Type B pancreatic cell (in vitro differentiated cells): Measurements from ENCODE around the gene PTPN14. TPM values are rescaled to one million over a fixed set of nuclear protein-coding genes. Genes with fewer than 3 reads are reported as not detected.

Source experiments
- DNase-seq: peaks from one replicate; pipeline ENCODE4 v3.0.0; 2021; ENCODE audit warnings: mixed read lengths; ENCODE audit not compliant: unreplicated experiment; ENCODE audit errors: extremely low spot score
- H3K27ac Mint-ChIP-seq: 2 replicates; pipeline ENCODE4 v1.8.0; 2021; ENCODE audit warnings: mild to moderate bottlenecking, mixed read lengths
- H3K27me3 Mint-ChIP-seq: 2 replicates; pipeline ENCODE4 v1.8.0; 2021; ENCODE audit warnings: mixed read lengths
- H3K36me3 Mint-ChIP-seq: 2 replicates; pipeline ENCODE4 v1.8.0; 2021; ENCODE audit warnings: mixed read lengths
- H3K4me1 Mint-ChIP-seq: one replicate; pipeline ENCODE4 v1.8.0; 2021; ENCODE audit warnings: mixed read lengths; ENCODE audit not compliant: unreplicated experiment
- H3K4me3 Mint-ChIP-seq: 2 replicates; pipeline ENCODE4 v1.8.0; 2021; ENCODE audit warnings: mild to moderate bottlenecking, mixed read lengths
- H3K9me3 Mint-ChIP-seq: 2 replicates; pipeline ENCODE4 v1.8.0; 2021; ENCODE audit warnings: mixed read lengths
- total RNA-seq: library from RNA; stranded (reverse); gene quantifications from 2 replicates; pipeline ENCODE4 v1.2.1, GENCODE V29; 2021; ENCODE audit warnings: low replicate concordance
- TF ChIP-seq, protein P1 (sequence below): fragments of 200-600 bp; sonication (generic); conservative IDR thresholded peaks from 2 replicates; pipeline ENCODE4 v1.5.0; 2021; ENCODE audit warnings: antibody characterized with exemption, mild to moderate bottlenecking

PTPN14 gene
- total RNA-seq, 1 donor from 2014 or later: 29.2 TPM

DNA sequence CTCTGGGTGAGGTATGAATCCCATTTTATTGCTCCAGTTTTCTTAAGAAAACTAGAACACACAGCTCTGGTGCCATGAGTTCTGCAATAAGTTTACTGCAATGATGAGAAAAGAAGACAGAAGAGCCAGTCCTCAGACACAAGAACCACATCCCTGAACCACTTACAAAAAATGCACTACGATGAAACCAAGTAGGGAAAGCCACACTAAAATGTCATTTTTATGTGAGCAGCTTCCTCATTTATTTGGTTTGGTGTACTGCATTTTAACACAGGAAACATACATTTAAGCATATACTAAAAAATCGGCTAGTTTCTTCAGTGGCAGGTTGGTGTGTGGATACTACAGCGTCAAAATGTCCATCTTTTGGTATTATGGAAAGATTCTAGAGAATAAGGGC, 95.9 kb downstream of the PTPN14 start:
- Mint-ChIP-seq H3K27ac (no peak overlapping the region), H3K27me3 (no peaks in the 10 kb centered on the region), H3K36me3 (peaks cover 8% of the 10 kb centered on the region), H3K9me3 (no peaks in the 10 kb centered on the region), H3K4me3 (no peak overlapping the region), H3K4me1 (peaks cover 14% of the 10 kb centered on the region)
- no peak for DNase-seq
- TF ChIP-seq, protein P1, sequence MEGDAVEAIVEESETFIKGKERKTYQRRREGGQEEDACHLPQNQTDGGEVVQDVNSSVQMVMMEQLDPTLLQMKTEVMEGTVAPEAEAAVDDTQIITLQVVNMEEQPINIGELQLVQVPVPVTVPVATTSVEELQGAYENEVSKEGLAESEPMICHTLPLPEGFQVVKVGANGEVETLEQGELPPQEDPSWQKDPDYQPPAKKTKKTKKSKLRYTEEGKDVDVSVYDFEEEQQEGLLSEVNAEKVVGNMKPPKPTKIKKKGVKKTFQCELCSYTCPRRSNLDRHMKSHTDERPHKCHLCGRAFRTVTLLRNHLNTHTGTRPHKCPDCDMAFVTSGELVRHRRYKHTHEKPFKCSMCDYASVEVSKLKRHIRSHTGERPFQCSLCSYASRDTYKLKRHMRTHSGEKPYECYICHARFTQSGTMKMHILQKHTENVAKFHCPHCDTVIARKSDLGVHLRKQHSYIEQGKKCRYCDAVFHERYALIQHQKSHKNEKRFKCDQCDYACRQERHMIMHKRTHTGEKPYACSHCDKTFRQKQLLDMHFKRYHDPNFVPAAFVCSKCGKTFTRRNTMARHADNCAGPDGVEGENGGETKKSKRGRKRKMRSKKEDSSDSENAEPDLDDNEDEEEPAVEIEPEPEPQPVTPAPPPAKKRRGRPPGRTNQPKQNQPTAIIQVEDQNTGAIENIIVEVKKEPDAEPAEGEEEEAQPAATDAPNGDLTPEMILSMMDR: no peak

DNA sequence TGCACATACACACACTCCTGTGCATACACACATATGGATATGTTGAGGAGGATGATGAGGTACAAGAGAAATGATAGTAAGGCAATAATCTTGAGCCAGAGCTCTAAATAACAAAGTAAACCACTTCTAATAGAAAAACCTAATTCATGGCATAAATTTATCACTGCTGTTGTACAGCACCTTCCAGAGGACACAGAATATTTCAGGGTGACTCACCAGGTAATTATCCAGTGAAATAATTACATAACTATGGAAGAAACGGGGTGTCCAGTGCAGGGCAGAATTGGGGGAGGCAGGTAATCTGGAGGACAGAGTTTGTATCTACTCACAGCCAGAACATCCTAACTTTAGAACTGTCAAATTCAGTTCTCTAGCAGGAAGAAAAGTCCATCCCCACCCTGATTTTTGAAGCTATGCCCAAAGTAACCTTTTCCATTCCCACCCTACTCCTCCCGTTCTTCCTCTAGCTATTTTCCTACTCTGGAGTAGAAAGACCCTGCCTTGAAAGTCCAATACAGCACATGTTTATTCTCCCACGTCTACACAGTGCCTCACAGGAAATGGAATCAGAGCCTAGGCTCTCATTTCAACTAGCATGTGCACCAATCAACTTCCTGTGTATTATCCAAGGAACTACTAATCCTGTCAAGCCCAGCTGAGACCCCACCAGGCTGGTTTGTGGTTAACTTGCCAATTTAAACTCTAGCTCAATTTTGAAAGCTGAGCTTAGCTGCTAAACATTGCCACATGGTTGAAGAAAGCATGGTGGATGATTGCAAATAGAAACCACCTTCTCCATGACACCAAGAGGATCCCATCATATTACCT, 96.6 kb downstream of the PTPN14 start:
- Mint-ChIP-seq H3K4me3 (peak overlapping the region; percentile 9), H3K27me3 (no peaks in the 10 kb centered on the region), H3K4me1 (peaks cover 10% of the 10 kb centered on the region), H3K36me3 (peaks cover 8% of the 10 kb centered on the region), H3K27ac (no peak overlapping the region), H3K9me3 (no peaks in the 10 kb centered on the region)
- TF ChIP-seq, protein P1: no peak
- no peak for DNase-seq

DNA sequence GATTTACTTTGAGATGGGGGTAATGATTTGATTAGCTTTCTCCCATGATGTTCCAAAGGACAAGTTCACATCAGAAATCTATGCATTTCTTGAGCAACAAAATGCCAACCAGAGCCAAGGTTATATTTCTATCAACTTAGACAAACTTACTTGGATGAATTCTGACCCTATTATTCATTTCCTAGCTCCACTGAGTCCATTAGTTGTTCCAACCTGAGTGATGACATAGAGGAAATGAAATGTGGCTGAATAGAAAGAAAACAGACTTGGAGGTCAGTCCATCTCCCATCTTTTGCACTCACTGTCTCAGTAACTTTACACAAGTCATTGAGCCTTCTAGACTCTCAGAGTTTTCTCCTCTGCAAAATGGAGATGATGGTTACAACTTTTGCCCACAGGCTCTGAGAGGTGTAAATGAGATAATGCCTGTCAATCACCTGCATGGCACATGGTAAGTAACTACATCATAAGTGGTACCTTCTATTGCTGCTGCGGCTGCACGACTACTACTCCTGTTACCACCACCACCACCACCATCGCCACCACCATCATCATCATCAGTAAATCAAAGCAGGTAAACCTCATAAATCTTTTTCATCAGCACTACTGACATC, 98.2 kb downstream of the PTPN14 start:
- Mint-ChIP-seq H3K4me3 (no peak overlapping the region), H3K4me1 (peaks cover 10% of the 10 kb centered on the region), H3K36me3 (peaks cover 12% of the 10 kb centered on the region), H3K27me3 (no peaks in the 10 kb centered on the region), H3K9me3 (no peaks in the 10 kb centered on the region), H3K27ac (no peak overlapping the region)
- TF ChIP-seq, protein P1: no peak
- DNase-seq: no peak

DNA sequence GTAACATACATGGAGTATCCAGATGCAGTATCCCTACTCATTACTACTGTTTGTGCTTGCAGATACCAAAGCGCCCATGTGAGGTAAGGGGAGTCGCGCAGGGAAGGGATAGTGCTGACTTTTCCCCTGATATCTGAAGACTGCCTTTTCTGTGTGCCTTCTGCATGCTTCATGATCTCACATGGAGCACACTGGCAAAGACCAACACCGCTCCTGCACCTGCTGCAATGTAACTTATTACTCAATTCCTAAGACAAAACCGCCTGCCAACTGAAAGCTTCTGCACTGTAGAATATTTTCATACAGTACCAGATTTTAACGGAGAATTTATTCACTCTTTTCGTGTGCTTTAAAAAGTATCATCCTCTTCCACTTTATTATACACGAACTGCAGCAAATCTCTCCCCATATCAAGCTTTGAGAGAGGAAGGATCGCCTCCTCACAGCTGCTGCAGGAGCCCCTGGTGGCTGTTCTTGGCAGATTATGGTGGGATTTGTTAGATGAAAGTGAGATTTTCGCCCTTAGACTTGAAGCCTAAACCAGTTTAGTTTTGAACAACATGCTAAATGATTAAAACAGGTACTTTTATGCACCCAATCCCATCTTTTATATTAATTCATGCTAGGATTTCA, 99.1 kb downstream of the PTPN14 start:
- Mint-ChIP-seq H3K4me1 (peaks cover 18% of the 10 kb centered on the region), H3K27me3 (no peaks in the 10 kb centered on the region), H3K9me3 (no peaks in the 10 kb centered on the region), H3K36me3 (peaks cover 12% of the 10 kb centered on the region), H3K4me3 (no peak overlapping the region), H3K27ac (no peak overlapping the region)
- no peak for DNase-seq
- TF ChIP-seq, protein P1: peak; percentile 50

DNA sequence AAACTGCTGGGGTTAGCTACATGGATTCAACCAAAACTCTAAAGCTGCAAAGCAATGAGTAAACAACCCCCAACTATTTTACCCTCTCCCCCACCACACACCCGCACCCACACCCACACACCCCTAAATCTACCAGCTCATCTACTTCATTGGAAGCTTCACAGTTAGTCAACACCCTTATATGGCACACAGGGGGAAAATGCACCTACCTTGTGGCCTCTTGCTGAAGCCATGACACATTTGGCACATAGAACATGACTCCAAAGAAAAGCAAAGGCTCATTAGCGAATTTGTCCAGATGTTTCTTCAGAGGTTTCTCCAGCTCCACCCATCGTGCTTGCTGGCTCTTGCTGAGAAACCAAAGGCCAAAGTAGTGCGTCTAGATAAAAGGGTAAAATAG, 99.8 kb downstream of the PTPN14 start:
- peaks cover 24% of the 10 kb centered on the region for H3K4me1 Mint-ChIP-seq
- H3K4me3 Mint-ChIP-seq: no peak overlapping the region
- H3K36me3 Mint-ChIP-seq: peaks cover 12% of the 10 kb centered on the region
- no peaks in the 10 kb centered on the region for H3K27me3 Mint-ChIP-seq
- no peaks in the 10 kb centered on the region for H3K9me3 Mint-ChIP-seq
- DNase-seq: no peak
- TF ChIP-seq, protein P1: no peak
- no peak overlapping the region for H3K27ac Mint-ChIP-seq
